ACHN (cell line): ENCODE data around the gene ACOT4.
"Not testable (repeated sequence)": the region's sequence is repeated elsewhere in the genome, so short reads cannot be mapped to it uniquely, and the experiment has no call there.

Experiments
- DNase-seq: peaks from one replicate; pipeline ENCODE4 v3.0.0-alpha.2; 2015
- in situ Hi-C: cut with HindIII; loops from 2 replicates; pipeline ENCODE4 v1.10.0; 2017; ENCODE audit warnings: low sequenced_read_pairs, low pct_ligation_motif_present, low pct_unique_long_range_greater_than_20kb

Gene ACOT4

DNA sequence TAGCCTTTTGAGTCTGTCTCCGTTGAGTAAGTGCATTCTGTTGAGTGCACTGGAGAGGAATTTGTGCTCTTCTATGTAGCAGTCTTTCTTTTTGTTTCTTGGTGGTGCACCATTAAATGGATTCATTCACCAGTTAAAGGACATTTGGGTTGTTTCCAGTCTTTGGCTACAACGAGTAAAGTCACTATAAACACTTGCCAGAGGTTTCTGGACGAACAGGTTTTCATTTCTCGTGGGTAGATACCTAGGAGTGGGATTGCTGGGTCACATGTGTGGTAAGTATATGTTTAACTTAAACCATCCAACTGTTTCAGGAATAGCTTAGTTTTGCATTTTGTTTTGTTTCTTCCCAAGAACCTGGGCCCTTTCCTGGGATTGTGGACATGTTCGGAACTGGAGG, 18.6 kb upstream of the ACOT4 start:
- in situ Hi-C loops = not testable (repeated sequence)

DNA sequence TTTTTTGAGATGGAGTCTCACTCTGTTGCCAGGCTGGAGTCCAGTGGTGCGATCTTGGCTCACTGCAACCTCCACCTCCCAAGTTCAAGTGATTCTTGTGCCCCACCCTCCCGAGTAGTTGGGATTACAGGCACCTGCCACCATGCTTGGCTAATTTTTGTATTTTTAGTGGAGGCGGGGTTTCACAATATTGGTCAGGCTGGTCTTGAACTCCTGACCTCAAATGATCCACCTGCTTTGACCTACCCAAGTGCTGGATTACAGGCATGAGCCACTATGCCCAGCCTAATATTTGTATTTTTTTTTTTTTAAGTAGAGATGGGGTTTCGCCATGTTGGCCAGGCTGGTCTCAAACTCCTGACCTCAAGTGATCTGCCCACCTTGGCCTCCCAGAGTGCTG, 17.9 kb upstream of the ACOT4 start:
- DNase-seq, in situ Hi-C loops: not testable (repeated sequence)

More for the DNA sequence above, 18.6 kb upstream of the ACOT4 start:
- DNase-seq = not testable (repeated sequence)

DNA sequence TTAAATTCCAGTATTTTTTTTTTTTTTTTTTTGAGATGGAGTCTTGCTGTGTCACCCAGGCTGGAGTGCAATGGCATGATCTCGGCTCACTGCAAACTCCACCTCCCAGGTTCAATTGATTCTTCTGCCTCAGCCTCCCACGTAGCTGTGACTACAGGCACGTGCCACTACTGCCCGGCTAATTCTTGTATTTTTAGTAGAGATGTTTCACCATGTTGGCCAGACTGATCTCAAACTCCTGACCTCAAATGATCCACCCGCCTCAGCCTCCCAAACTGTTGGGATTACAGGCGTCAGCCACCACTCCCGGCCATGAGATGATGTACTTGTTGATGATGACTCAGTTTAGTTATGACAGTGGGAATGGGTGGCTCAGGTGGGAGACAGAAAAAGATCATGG, 17.4 kb upstream of the ACOT4 start:
- in situ Hi-C loops, DNase-seq: not testable (repeated sequence)

DNA sequence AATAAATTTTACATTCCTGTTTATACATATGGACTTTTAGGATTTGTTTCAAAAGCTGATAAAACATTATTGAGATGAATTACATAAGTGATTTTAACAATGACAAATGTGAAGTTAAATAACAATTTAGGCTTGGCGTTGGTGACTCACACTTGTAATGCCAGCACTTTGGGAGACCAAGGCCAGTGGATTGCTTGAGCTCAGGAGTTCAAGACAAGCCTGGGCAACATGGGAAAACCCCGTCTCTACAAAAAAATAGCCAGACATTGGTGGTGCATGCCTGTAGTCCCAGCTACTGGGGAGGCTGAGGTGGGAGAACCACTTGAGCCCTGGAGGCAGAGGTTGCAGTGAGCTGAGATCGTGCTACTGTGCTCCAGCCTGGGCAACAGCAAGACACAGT, 15.3 kb upstream of the ACOT4 start:
- in situ Hi-C loops = no loop called here
- DNase-seq = no peak

DNA sequence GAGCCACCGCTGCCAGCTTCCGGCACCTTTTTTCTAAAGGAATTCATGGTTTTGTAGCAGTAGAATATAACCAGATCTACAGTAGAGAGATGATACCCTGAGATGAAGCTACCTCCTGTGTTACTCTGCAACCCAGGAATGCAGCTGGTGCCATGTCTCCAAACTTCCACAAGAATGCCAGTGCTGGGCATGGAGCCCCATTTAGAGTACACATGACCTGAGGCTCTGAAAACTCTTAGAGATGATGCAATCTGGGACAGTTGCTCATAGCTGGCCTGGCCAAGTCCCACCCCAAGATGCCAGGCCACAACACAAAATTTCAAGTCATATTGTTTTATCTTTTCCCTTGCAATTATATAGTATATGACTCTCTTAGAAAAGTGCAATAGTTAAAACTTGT, 14.5 kb upstream of the ACOT4 start:
- in situ Hi-C loops, DNase-seq: not testable (repeated sequence)

DNA sequence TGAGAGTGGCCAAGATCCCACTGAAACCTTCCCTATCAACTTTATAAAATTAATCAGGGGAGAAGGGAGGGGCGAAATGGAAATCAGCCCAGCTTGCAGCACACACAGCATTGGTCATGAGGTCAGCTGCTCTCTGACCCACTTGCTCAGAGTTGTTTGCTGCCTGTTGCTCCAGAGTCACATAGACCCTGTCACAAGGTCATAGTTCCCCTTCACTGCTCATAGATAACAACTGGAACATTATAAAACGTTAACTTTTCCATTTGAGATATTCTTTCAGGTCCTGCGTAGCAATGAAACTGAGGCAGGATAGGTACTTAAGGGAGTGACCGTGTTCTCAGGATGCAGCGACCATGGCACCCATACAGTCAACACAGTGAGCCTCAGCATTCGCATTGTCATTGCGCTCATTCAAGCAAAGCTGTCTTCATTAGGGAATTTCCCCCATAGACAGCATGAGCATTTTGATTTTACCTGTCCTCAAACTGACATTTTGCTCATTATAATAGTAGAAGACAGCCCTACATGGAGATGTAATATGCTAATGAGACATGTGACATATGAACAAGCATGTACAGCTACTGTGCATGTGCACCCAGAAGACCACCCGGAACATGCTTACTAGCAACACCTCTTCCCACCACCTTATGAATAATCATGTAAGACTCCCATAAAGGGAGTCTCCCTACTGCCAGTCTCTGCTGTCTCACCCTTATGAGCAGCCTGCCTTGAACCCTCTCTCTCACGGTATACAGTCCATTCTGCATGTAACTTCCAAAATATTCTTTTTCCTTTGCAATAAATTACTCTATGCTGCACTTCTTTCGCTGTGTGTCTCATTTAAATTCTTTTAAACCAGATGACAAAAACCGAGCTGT, 9.3 kb upstream of the ACOT4 start:
- in situ Hi-C loops = not testable (repeated sequence)

DNA sequence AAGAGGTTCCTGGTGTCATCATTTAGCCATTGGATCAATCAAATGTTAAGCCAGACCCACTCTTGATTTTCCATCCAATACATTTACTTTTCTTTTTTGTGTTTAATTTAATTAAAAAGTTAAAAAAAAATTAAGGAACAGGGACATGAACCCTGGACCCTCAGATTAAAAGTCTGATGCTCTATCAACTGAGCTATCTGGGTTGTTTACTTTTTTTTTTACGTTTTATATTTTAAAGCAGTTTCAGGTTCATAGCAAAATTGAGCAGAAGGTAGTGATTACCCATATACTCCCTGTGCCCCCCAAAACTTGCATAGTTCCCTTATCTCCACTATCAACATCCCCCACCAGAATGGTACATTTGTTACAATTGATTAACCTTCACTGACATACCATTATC, 3.0 kb upstream of the ACOT4 start:
- DNase-seq = no peak
- in situ Hi-C loops = no loop called here

More for the DNA sequence above, 9.3 kb upstream of the ACOT4 start:
- not testable (repeated sequence) for DNase-seq

DNA sequence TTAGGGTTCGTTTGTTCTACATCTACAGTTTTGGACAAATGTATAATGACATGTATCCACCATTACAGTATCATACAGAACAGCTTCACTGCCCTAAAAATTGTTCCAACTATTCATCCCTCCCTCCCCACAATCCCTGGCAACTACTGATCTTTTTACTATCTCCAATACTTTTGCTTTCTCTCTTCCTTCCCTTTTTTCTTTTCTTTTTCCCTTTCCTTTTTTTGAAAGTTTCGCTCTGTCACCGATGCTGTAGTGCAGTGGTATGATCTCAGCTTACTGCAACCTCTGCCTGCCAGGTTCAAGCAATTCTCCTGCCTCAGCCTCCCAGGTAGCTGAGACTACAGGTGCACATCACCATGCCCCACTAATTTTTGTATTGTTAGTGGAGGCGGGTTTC, 2.6 kb upstream of the ACOT4 start:
- no peak for DNase-seq
- in situ Hi-C loops = no loop called here

DNA sequence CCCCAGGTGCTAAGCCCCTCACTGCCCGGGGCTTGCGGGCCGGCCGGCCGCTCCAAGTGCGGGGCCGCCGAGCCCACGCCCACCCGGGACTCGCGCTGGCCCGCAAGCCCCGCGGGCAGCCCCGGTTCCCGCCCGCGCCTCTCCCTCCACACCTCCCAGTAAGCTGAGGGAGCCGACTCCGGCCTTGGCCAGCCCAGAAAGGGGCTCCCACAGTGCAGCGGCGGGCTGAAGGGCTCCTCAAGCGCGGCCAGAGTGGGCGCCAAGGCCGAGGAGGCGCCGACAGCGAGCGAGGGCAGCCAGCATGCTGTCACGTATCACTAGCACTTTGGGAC, 1.0 kb upstream of the ACOT4 start:
- in situ Hi-C loops = not testable (repeated sequence)

DNA sequence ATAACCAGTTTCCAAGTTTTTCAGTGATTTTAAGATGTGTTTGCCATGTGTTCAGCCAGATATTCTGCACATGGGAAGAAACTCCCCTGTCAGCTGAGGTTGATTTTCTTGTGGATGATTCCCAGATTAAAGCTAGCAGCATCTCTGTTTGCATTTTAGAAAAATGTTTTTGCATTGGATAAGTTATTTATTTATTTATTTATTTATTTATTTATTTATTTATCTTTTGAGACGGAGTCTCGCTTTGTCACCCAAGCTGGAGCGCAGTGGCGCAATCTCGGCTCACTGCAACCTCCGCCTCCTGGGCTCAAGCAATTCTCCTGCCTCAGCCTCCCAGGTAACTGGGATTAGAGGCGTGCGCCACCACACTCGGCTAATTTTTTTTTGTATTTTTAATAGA, 2.8 kb downstream of the ACOT4 start:
- in situ Hi-C loops = no loop called here
- no peak for DNase-seq

More for the DNA sequence above, 1.0 kb upstream of the ACOT4 start:
- DNase-seq = not testable (repeated sequence)

DNA sequence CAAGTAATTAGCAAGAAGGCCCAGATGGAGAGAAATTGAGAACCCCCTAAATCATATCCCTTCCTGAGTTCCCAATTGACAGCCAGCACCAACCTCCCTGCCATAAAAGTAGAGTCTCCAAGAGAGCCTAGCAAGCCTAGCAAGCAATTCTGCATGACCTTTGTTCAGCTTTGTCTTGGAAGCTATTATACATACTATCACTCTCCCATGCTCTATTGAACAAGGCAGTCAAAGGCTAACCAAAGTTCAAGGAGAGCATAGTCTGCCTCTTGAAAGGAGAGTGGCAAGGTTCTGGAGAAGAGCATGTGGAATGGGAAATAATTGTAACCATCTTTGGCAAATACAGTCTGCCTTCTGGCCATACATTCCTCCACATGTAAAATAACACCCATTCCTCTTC, 7.8 kb downstream of the ACOT4 start:
- in situ Hi-C loops = no loop called here
- DNase-seq = no peak

DNA sequence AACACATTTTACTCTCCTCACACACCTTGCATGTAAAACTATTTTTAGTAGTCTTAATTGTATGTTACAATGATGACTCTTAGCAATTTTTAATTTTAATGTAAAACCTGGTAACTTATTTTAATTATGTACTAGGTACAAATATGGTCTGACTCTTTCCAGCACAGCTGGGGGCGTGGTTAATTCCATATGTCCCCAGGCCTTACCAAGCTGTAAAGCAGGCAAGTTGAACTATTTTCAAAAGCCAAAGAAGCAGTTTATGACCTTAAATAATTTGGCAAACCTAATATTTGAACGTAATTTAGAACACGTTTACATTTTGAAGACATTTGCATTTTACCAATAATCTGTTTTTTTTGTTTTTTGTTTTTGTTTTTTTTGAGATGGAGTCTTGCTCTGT, 11.3 kb downstream of the ACOT4 start:
- DNase-seq = no peak
- in situ Hi-C loops = no loop called here

DNA sequence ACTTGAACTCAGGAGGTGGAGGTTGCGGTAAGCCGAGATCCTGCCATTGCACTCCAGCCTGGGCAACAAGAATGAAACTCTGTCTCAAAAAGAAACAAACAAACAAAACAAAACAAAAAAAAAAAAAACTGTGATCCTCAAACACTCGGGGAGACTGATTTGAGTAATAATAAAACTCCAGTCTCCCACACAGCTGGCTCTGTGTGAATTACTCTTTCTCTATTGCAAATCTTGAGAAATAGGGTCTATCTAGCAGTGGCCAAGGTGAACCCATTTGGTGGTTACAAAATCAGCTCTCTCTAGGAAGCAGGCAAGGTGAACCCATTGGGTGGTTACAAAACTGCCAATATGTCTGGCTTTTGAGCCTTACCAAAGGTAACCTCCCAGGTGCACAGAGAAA, 14.6 kb downstream of the ACOT4 start:
- in situ Hi-C loops = no loop called here
- no peak for DNase-seq

DNA sequence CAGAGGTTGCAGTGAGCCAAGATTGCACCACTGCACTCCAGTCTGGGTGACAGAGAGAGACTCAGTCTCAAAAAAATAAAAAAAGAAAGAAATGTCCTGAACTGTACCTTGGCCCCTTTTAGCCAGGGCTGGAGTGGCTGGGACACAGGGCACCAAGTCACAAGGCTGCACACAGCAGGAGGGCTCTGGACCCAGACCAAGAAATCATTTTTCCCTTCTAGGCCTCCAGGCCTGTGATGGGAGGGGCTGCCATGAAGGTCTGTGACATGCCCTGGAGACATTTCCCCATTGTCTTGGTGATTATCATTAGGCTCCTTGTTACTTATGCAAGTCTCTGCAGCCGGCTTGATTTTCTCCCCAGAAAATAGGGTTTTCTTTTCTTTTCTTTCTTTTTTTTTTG, 15.6 kb downstream of the ACOT4 start:
- no peak for DNase-seq
- in situ Hi-C loops = no loop called here

DNA sequence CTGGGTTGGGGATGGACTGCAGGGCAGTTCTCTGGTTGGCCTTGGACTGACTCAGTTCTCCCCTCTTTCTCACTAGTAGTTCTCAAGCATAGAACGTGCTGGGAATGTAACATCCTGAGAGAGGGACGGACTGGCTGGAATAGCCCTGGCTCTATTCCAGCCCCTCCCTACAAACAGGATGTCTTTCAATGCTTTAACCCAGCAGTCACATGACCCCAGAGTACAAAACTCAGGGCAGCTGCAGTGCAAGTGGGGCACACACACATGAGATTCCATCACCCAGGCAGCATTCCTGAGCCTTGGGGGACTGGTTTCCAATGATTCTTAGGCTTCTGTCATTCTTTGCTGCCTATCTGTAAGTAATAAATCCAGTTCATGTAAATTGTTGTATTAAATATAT, 19.0 kb downstream of the ACOT4 start:
- in situ Hi-C loops = no loop called here
- no peak for DNase-seq

DNA sequence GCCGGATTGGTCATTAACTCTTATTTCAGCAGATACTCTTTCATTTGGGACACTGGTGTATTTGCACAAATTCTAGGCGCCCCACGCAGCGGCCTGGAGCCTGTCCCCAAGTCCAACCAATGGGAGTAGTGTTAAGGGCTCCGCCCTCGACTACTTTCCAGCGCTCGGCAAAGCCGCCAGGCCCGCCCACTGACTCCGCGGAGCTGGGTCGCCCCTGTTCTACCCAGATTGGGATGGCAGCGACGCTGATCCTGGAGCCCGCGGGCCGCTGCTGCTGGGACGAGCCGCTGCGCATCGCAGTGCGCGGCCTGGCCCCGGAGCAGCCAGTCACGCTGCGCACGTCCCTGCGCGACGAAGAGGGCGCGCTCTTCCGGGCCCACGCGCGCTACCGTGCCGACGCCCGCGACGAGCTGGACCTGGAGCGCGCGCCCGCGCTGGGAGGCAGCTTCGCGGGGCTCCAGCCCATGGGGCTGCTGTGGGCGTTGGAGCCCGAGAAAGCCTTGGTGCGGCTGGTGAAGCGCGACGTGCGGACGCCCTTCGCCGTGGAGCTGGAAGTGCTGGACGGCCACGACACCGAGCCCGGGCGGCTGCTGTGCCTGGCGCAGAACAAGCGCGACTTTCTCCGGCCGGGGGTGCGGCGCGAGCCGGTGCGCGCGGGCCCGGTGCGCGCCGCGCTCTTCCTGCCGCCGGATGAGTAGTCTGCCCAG, 20.8 kb downstream of the ACOT4 start, which contains the start of gene ACOT6:
ACOT6 (plus strand) TSS at position 179 of the 707 bp plus-strand sequence; CDS start at position 234, 55 bp downstream.
- peak; percentile 61 for DNase-seq
- in situ Hi-C loops = no loop called here

DNA sequence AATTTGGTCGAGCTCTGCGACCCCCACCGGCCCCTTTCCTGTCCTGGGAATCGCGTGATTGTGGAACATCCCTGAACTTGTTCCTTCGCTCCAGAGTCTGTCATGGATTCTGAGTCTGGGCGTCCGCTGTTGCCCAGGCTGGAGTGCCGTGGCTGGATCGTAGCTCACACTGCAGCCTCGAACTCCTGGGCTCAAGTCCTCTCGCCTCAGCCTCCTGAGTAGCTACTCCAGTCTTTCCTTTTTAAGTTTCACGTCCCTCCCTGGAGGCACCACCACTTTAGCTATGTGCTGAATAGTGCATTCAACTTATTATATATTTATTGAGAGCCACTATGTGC, 21.3 kb downstream of the ACOT4 start:
- in situ Hi-C loops = no loop called here
- DNase-seq = no peak

DNA sequence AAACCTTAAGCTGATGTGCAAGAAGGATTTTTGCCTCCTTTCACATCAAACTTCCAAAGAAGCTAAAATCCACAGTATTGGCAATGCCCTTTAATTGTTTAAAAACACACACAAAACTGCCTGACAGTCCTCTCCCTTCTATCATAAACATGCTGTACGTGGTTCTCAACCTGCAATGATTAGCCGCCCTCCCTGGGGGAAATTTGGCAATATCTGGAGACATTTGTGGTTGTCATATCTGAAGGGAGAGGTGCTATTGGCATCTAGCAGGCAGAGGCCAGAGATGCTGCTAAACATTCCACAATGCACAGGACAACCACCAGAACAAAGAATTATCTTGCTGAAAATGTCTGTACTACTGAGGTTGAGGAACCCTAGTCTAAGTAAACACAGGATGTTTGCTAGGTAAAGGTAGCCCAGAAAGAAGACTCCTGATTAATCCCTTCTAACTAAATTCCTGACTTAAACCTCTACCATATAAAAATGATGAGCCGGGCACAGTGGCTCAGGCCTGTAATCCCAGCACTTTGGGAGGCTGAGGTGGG, 21.8 kb downstream of the ACOT4 start:
- no peak for DNase-seq
- in situ Hi-C loops = no loop called here

DNA sequence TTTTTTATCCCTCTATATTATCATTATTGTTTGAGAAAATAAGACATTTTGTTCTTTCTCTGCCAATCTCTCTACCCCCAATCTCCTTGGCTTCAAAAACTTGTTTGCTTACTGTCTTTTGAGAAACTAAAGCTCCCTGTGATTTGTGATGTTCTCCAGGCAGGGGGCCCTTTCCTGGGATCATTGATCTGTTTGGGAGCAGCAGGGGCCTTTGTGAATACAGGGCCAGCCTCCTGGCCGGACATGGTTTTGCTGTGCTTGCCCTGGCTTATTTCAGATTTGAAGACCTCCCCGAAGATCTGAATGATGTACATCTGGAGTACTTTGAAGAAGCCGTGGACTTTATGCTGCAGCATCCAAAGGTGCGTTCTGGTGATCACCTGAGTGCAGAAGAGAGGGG, 25.2 kb downstream of the ACOT4 start:
- in situ Hi-C loops = no loop called here
- DNase-seq = no peak

DNA sequence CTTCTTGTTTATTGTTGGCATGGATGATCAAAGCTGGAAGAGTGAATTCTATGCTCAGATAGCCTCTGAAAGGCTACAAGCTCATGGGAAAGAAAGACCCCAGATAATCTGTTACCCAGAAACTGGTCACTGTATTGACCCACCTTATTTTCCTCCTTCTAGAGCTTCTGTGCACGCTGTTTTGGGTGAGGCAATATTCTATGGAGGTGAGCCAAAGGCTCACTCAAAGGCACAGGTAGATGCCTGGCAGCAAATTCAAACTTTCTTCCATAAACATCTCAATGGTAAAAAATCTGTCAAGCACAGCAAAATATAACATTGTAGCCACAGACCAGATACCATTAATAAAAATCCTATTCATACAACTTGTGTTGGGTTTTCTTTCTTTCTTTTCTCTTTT, 27.9 kb downstream of the ACOT4 start:
- in situ Hi-C loops = no loop called here
- no peak for DNase-seq
